ENCODE measurements around the gene VCP. TPM values are rescaled to one million over a fixed set of nuclear protein-coding genes. Genes with fewer than 3 reads are reported as not detected.
"Not testable (repeated sequence)": the region's sequence is repeated elsewhere in the genome, so short reads cannot be mapped to it uniquely, and the experiment has no call there.

Gene VCP
- total RNA-seq, 2 donors from 2014 or later: 167 to 189 TPM

- intact Hi-C loops (cut with DNase I, micrococcal nuclease): no loop called here
- peak; percentile 63 for ATAC-seq
- DNase-seq: peak in 1 of 2 donors; percentile 45
Measured at GRCh38 chr9:35035851-35036701, 36.3 kb downstream of the VCP start.

GRCh38 chr9:35033101-35033500 is 39.3 kb downstream of the VCP start:
- no peak for ATAC-seq
- DNase-seq: no peak
- intact Hi-C loops (cut with DNase I, micrococcal nuclease): no loop called here

GRCh38 chr9:35029852-35030251 is 42.6 kb downstream of the VCP start:
- intact Hi-C loops (cut with DNase I, micrococcal nuclease): no loop called here
- DNase-seq (no peak), ATAC-seq (no peak)

- intact Hi-C loops (cut with DNase I, micrococcal nuclease): no loop called here
- no peak for DNase-seq
- no peak for ATAC-seq
Measured at GRCh38 chr9:35029241-35029640, 43.2 kb downstream of the VCP start.

GRCh38 chr9:35028341-35028740 is 44.1 kb downstream of the VCP start:
- intact Hi-C loops (cut with DNase I, micrococcal nuclease): no loop called here
- ATAC-seq (no peak), DNase-seq (no peak)

- intact Hi-C loops (cut with DNase I, micrococcal nuclease): no loop called here
- no peak for DNase-seq
- no peak for ATAC-seq
Measured at GRCh38 chr9:35027860-35028259, 44.6 kb downstream of the VCP start.

GRCh38 chr9:35027374-35027773 is 45.1 kb downstream of the VCP start:
- intact Hi-C loops (cut with DNase I, micrococcal nuclease): no loop called here
- DNase-seq: no peak
- no peak for ATAC-seq

- intact Hi-C loops (cut with DNase I, micrococcal nuclease): no loop called here
- ATAC-seq: no peak
- DNase-seq: no peak
Measured at GRCh38 chr9:35026671-35027070, 45.8 kb downstream of the VCP start.

GRCh38 chr9:35023443-35023842 is 49.0 kb downstream of the VCP start:
- DNase-seq; ATAC-seq; intact Hi-C loops (cut with DNase I, micrococcal nuclease): not testable (repeated sequence)

- intact Hi-C loops (cut with DNase I, micrococcal nuclease): no loop called here
- DNase-seq (no peak), ATAC-seq (no peak)
Measured at GRCh38 chr9:35014517-35014916, 57.9 kb downstream of the VCP start.

GRCh38 chr9:35010351-35010958 is 62.0 kb downstream of the VCP start:
- DNase-seq: no peak
- intact Hi-C loops (cut with DNase I, micrococcal nuclease): no loop called here
- ATAC-seq: no peak

Other genes starting within 250 kb of the VCP start
- under 1 TPM; 0.12 to 0.22 TPM for gene PHF24, start 114.3 kb downstream of the VCP start, total RNA-seq
- 1 to 10 TPM; 1.2 to 7.1 TPM for gene DNAJB5, start 82.9 kb downstream of the VCP start, total RNA-seq
- 10 to 100 TPM; 11.0 to 17.3 TPM for gene FANCG, start 7.3 kb upstream of the VCP start, total RNA-seq
- gene PIGO, start 24.0 kb upstream of the VCP start, total RNA-seq: 10 to 100 TPM; 32.4 to 38.7 TPM
- 100 to 1,000 TPM in 1 of 2 donors, 10 to 100 TPM in 1; 89.8 to 118 TPM for gene STOML2, start 30.5 kb upstream of the VCP start, total RNA-seq
- gene ATOSB, start 43.2 kb upstream of the VCP start, total RNA-seq: 10 to 100 TPM; 38.4 to 46.4 TPM
- 10 to 100 TPM; 52.3 to 69.4 TPM for gene UNC13B, start 89.4 kb upstream of the VCP start, total RNA-seq